Panc1 (cell line): ENCODE data around the gene ADPRH.

Experiments used
- CTCF ChIP-seq: fragments of 450-650 bp; IDR thresholded peaks from 2 replicates; pipeline ENCODE4 v1.5.1; 2017; ENCODE audit warnings: mild to moderate bottlenecking
- POLR2AphosphoS5 ChIP-seq: IDR thresholded peaks from 2 replicates; pipeline ENCODE4 v1.6.1; 2012; ENCODE audit warnings: mild to moderate bottlenecking, low read depth, low read length, moderate library complexity
- REST ChIP-seq, 2 experiments: IDR thresholded peaks; 2 replicates each; pipeline ENCODE4 v1.6.1; 2011 to 2012; ENCODE audit warnings: low read depth in 2 of 2, control low read depth in 1 of 2, low read length in 1 of 2, mild to moderate bottlenecking in 1 of 2, moderate library complexity in 1 of 2; ENCODE audit not compliant: insufficient read depth in 1 of 2
- SIN3A ChIP-seq: IDR thresholded peaks from 2 replicates; pipeline ENCODE4 v1.6.1; 2012; ENCODE audit warnings: low read depth, mild to moderate bottlenecking, low read length, moderate library complexity, borderline replicate concordance; ENCODE audit not compliant: insufficient read depth
- TCF7L2 ChIP-seq: IDR thresholded peaks from 2 replicates; pipeline ENCODE4 v1.6.1; 2011; ENCODE audit warnings: mild to moderate bottlenecking, low read depth, low read length, inconsistent platforms

GRCh38 chr3:119555309-119555735 is 24.0 kb upstream of the ADPRH start:
- TF ChIP-seq CTCF, result no peak
- no peak for TF ChIP-seq TCF7L2
- TF ChIP-seq REST (IDR thresholded peaks at IDR 0.05; ENCODE audit: insufficient read depth in 1 of 2, low read depth in 2 of 2, low read length in 1 of 2), result no peak
- no peak for TF ChIP-seq POLR2AphosphoS5
- no peak for TF ChIP-seq SIN3A
